AG08395 (cell line): ENCODE results near the gene D2HGDH.

Experiments used
- DNase-seq: peaks from one replicate; pipeline ENCODE4 v3.0.0; 2012; ENCODE audit warnings: mixed read lengths, low spot score

The D2HGDH gene

DNA sequence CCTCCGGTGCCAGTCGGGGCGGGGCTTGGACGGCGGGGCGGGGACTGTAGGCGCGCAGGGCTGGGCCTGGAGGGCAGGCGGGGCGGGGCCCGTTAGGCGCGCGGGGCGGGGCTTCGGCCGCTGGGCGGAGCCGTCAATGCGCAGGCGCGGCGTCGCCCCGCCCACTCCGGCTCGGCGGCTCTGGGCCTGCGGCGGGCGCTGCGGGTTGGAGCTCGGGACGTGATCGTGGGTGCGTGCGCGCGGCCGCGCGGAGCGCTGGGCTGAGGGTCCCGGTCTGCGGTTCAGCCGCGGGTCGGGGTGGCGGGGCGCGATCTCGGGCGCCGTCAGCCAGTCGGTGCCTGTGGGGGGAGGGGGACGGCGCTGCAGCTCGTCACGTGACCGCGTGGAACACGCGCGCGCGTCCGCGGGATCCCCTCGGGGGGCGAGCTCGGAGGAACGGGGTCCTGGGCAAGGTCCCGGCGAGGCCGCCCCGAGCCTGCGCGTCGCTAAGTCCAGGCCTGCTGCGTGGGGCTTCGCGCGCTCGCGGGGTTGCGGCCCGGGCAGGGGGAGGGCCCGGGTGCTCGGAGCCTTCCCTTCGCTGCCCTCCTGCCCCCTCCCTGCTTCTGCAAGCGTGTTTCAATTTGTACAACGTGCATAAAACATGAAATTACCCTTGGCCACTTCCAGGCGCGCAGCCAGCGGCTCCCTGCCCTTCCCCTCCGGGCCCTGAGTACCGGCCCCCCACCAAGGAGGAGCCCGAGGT lies at the start of gene D2HGDH:
TSS of gene D2HGDH (plus strand) at position 164 of the 742 bp plus-strand sequence. CDS start 595 bp downstream, outside the sequence.
- peak; percentile 98 for DNase-seq

DNA sequence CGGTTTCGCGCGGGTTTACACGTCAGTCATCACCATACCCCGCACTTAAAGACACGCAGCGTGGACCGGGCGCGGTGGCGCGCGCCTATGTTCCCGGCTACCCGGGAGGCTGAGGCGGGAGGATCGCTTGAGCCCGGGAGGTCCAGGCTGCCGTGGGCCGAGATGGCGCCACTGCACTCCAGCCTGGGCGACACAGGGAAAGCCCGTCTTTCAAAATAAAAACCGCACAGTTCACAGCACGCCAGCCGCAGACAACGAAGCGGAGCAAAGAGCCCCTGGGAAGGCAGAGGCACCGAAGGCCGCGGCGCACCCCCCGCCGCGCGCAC lies 48.1 kb upstream of the D2HGDH start:
- no peak for DNase-seq

DNA sequence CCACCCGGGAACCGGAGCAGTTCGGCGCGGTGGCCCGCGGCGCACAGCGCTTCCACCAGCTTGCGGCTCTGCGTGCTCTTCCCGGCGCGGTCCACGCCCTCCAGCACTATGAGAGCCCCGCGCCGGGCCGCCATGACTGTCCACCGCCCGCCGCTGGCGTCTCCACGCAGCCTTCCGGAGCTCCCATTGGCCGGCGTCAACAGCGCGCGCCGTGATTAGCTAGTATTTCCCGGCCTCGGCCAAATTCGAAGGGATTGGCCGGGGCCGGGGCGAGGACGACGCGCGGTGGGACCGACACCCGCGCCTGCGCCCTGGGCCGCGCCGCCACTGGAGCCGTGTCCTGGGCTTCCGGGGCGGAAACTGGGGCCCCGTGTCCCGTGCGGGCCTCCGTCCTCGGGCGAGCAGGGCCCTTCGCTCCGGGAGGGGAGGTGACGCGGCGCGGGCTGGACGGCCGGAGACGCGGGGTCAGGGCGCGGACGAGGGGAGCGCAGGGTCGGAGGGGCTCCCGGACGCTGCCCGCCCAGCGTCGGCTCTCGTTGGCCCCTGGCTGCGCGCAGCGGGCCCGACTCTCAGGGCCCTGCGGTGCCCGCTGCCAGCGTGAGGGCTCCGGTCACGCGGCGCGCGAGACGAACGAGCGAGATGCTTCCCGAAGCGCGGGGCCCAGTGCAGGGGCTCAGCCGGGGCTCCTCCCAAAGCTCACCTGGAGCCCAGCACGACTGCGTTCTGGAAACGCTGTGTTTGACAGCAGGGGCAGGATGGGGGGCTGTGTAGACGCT lies 47.6 kb upstream of the D2HGDH start, which contains the start of gene DTYMK:
TSS of gene DTYMK (minus strand) at position 166 of the 776 bp plus-strand sequence. CDS start at position 134, 32 bp downstream.
- DNase-seq: peak; percentile 99

DNA sequence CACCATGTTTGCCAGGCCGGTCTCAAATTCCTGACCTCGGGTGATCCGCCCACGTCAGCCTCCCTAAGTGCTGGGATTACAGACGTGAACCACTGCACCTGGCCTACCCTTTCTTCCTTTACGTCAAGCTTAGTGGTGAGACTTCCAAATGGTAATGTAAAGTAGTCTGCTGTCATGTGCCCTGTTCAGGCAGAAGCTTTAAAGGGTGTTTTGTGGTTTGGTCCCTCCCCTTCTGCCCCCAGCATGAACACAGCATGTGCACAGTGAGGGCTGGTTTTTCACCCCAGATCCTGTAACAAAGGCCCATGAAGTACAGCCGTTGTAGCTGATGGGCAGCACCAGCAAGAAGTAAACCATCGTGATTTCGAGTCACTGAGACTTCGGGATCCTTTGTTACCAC lies 45.1 kb upstream of the D2HGDH start:
- DNase-seq: no peak

DNA sequence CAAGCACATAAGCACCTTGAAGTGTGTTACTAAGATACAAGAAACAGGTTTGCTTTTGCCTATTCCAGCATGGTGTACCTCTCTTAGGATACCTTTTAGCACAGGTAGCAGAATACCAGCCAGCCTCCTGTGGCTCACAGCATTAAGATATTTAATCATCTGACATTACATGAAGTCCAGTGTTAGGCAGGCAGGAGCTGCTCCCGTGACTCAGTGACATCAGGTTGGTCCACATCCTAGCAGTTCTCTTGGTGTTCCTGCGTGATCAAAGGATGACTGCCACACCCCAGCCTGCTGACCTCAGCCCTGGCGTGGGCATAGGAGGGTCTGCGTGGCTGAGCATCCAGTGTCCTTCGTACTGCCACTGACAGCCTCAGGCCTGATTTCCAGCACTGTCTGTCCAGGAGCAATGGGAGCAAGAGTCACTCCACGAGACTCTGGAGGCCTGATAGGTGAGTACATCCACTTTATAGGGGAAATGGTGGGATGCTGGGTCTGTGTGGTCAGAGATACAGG lies 44.2 kb upstream of the D2HGDH start:
- DNase-seq: no peak

DNA sequence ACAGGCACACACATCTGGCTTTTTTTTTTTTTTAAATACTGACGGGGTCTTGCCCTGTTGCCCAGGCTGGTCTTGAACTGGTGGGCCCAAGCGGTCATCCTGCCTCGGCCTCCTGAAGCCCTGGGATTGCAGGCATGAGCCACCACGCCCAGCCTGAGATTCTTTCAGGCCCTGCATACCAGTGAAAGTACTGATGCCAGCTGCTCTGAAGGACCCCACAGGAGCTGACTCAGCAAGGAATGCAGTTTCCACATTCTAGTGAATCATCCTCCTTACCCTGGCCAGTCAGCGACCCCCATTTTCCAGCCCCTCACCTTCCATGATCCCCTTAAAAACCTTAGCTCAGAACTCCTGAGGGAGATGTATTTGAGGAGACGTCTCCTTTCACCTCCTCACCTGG lies 42.0 kb upstream of the D2HGDH start:
- peak; percentile 57 for DNase-seq

DNA sequence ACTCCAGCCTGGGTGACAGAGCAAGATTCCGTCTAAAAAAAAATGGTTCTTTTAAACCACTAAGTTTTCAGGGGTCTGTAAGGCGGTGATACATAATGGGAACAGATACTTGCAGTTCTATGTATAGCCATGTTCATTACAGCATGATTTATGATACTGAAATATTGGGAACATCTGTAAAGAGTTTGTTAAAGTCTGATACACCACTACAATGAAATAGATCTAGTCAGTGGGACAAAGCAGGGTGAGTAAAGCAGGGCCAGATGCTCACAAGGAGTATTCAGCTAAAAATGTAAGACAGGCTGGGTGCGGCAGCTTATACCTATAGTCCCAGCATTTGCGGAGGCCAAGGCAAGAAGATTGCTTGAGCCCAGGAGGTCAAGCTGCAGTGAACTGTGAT lies 38.8 kb upstream of the D2HGDH start:
- no peak for DNase-seq

DNA sequence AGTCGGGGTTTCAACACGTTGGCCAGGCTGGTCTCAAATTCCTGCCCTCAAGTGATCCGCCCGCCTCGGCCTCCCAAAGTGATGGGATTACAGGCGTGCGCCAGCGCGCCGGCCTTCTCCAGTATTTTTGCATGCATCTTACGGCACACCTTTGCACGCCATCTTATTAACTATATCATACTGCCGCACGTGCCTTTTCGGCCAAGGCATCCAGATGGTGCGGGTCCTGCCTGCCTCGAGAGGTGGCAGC lies 33.4 kb upstream of the D2HGDH start:
- DNase-seq: no peak

DNA sequence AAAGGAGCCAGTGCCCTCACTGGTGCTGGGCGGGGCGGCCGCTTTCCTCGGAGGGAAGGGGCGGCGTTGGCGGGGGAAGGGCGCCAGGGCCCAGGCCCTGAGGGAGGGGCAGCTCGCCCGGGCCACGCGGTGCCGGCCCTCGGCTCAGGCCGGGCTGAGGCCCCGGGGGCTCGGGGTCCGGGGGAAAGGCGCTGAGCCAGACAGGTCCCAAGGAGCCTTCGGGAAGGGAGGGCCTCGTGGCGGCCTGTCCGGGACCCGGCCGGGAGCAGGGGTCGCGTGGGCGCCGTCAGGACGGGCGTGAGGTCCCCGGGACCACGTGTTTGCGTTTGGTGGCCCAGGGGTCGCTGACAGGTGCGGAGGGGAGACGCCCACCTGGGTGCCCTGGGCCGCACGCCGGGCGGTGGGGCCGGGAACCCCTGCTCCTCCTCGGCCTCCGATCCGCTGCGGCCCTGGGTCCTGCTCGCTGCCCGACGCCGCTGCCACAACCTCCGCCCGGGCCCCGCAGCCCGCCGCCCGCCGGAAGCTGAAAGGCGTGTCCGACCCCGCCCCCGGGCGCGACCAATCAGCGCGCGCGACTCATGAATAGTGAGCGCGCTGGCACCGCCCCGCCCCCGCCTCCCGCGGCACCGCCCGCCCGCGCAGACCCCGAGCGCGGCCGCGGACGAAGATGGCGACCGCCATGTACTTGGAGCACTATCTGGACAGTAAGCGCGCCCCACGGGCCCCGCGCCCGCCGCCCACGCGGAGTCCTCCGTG lies 32.9 kb upstream of the D2HGDH start, which contains the start of gene ING5:
TSS of gene ING5 (plus strand) at position 641 of the 756 bp plus-strand sequence. CDS start at position 668, 27 bp downstream.
- peak; percentile 92 for DNase-seq

DNA sequence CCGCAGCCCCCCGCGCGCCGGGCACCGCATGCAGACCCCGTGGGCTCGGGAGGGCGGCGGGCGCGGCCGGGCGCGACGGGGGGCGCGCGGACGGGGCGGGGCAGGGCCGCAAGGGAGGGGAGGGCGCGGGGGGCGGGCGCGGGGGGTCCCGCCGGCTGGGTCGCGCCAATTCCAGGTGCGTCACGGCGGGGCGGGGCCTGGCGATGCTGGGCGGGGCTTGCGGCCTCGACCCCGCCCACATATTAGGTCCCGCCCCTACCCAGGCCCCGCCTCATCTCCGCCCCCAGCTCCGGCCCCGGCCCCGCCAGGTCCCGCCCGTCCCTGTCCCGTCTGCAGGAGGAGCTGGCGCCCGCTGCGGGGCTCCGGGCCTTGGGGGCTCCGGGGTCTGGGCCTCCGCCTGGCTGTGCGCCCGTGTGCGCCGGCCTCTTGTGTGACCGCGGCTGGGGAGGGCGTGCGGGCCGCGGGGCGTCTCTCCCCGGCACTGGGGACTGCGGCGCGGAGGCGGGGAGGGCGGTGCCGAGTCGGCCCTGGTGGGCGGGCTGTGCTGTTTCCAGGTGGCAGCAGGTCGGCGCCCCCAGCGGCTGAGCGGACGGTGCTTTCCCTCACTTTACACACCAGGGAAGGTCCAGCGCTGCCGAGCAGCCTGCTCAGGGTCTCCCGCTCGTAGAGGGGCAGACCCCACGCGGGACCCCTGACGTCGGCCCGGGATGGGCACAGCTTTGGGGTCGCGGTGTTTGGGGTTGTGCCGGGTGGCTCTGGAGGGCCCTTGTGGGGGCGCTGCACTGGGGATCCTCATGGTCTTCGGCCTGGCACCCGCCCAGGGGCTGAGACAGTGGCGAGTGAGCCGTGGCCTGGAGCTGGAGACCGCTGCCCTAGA lies 32.0 kb upstream of the D2HGDH start:
- peak; percentile 94 for DNase-seq

DNA sequence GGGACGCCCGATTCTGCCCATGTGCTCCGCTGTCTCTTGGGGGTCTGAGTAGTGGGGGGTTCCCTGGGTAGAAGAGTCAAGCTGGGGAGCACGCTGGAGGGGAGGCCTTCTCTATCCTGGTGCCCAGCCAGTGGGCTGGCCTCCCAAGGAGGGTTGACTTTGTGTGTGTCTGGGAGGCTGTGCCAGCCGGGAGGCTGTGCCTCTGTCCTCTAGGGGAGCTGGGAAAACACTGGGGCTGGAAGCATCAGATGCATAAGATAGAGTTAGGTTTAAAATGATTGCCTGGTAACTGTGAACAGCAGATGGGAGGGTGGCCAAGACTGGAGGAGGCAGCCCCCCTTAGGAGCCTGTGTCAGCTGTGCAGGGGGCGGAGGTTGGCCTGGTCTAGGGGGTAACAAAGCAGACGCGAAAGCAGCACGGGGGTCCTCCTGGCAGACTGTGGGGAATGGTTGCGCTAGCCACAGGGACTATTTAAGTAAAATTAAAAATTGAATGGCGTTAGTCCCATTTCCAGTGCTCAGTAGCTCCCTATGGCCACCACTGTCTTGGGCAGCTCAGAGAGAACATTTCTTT lies 31.3 kb upstream of the D2HGDH start:
- peak; percentile 43 for DNase-seq

DNA sequence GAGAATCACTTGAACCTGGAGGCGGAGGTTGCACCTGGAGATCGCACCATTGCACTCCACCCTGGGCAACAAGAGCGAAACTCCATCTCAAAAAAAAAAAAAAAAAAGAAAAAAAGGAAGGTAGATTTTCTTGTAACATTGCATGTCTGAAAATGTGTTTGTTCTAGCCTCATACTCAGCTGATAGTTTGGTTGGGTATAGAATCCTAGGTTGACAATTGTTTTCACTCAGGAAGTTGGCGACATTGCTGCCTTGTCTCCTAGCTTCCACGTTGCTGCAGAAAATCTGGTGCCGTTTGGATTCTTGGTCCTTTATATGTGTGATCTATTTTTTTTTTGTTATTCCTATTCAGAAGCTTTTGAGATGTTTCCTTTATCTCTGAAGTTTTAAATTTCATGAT lies 27.9 kb upstream of the D2HGDH start:
- no peak for DNase-seq

DNA sequence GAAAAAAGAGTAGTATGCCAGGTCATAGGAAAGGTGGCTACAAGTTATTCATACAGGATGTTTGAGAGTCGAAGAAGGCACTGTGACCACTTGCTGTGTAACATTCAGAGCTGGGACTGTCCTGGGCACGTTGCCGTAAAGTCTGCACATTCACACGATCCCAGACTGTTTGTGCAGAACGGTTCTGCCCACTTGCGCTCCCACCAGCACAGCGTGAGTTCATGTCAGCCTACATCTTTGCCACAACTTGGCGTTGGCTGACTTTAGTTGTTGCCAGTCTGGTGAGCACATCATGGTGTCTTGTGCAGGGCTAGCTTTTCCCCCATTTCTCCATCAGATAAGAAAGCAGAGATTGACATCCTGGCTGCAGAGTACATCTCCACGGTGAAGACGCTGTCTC lies 25.6 kb upstream of the D2HGDH start:
- no peak for DNase-seq

DNA sequence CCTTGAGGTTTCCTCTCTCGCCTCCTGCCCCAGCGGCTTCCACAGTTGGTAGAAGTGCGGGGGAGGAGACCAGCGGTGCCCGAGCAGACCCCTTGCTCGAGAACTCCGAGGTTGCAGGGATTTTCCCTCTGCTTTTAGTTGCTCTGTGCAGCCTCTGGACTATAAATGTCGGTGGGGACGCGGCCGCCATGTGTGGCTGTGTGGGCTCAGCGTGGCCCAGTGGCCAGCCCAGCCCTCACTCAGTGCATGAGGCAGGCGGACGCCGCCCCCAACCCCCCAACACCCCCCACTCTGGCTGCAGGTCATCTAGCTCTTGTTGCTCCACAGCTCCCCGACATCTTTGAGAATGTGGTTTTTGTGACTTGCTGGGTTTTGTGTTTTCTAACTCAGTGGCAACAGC lies 15.3 kb upstream of the D2HGDH start:
- DNase-seq: no peak

DNA sequence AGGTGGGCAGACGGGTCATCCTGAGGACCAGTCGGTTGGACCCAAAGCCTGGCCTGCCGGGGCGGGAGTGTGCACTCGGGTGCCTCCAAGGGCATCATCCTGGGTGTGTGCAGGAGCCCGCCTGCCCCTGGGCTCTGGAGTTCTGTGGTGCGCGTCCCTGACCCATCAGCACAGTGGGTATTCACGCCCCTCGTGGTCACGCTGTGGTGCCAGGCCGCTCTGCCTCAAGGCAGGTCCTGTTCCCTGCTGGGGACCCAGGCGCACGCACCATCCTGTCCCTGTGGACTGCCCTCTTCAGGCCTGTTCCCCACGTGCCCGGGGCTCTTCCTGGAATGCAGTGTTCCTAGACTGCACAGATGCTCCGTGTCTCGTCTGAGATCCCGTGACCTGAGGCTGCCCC lies 14.3 kb upstream of the D2HGDH start:
- DNase-seq: no peak

DNA sequence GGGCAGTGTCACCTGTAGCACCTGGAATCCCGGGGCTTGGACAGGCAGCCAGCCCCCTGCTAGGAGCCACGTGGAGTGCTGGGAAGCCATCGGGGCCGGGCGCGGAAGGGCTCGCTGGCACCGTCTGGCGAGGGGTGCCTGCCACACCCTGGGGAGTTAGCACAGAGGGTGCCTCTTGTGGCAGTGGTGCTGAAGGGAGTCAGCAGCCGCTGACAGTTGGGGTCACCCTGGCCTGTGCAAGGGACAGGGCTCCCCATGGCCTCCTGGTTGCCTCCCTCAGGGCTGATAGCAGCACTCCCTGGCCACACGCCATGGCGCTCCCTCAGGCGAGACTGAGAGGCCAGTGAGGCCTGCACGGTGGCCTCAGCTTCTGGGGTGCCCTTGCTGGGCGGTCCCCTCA lies 13.9 kb upstream of the D2HGDH start:
- no peak for DNase-seq

DNA sequence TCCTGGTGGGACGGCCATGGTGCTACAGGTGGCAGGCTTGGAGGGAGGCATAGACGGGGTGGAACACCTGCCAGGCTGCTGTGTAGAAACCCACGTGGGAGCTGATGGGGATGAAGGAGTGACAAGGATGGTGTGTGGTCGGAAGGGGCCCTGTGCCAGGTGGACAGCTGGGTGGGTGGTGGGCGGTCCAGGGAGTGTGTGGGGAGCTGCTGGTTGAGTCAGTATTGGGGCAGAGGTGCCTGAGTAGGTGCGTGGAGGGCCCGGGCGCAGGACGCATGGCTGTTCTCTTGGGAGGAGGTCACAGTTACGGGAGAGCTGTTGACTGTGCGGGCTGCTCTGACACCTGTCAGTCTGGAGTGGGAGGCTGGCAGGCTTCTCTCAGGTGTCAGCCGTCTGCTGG lies 12.6 kb upstream of the D2HGDH start:
- DNase-seq: no peak

DNA sequence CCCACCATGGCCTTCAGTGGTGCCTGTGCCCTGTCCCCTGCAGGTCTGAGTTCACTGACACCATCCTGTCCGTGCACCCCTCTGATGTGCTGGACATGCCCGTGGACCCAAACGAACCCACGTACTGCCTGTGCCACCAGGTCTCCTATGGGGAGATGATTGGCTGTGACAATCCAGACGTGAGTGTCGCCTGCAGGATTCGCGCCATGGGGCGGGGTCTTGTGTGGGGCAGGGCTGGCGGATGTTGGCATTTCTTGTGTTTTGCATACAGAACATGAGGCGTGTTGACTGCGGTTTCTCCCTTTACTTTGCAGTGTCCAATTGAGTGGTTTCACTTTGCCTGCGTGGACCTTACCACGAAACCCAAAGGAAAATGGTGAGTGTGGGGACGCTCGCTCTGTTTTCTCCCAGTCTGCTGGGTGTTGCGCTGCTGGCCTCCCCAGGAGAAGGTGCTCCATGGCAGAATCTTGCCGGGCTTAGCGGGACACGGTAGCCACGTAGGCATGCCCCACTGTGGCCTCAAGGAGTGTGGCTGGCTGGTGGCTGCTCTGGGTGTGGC lies 11.5 kb upstream of the D2HGDH start:
- DNase-seq: no peak

DNA sequence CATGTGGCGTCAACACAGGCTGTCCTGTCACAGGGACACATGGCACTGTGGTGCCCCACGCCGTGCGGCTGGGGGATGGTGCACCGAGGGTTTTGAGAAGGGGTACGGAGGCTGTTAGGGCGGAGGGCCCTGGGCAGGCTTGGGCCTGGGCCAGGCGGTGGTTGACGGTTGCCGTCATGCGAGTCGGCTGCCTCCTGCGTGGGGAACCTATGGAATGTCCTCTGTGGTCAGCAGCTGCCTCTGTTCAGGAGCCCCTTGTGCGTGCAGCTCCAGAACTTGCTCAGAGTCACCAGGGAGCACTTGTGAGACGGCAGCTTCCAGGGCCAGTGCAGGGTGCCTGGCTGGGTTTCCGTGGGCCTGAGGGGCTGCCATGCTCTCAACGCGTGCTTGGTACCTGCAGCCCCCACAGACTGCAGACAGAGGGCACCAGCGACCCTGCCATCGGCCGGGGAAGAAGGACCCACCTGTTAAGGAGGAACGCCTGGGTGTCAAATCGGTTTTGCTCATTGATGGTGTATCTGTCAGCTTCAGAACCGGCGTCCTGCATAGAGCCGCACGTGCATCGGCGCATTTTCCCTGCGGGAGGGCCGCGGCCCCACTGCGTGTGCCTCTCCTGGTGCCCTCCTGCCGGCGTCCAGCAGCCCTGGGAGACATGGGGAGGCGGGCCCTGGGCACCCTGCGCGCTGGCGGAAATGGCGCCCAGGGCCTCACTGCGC lies 10.0 kb upstream of the D2HGDH start:
- no peak for DNase-seq
